ENCODE measurements around the gene ERV3-1.

DNA sequence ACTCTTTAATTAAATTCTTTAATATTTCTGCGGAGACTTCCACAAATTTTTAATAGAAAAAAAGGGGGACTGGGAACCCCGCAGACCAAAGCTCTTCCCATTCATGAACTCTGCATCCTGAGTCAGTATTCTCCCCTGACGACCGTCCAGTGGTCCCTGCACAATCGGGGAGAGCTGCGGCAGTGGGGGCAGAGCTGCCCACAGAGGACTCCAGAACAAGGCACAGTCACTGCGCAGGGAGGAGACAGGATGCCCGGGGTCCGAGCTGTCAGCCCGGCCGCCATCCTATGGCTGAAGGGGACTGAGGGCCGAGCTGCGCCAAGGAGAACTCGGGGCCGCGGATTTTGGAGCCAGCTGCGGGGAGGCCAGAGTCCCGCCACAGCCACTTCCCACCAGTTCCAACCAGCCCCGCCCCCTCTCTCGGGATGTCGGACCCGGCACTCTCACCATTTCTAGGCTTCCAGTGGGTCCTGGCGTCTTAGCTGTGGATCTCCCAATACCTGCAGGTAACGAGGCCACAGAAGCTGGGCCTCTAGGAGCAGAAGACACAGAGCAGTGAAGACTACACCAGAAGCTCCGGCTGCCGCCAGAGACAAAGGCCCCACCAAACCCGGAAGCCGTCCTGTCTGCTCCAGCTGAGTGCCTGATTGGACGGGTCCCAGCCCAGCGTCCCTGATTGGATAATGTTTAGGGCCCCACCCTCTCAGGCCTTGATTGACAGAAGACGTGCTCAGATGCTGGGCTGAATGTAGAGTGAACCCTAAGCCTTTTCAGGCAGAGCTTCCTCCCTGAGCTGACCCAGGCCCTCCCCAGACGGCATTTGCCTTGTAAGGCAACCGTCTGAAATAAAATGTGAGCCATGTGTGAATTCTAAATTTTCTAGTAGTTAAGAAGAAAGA, at the start of gene ERV3-1:
- TF ChIP-seq, protein P1, sequence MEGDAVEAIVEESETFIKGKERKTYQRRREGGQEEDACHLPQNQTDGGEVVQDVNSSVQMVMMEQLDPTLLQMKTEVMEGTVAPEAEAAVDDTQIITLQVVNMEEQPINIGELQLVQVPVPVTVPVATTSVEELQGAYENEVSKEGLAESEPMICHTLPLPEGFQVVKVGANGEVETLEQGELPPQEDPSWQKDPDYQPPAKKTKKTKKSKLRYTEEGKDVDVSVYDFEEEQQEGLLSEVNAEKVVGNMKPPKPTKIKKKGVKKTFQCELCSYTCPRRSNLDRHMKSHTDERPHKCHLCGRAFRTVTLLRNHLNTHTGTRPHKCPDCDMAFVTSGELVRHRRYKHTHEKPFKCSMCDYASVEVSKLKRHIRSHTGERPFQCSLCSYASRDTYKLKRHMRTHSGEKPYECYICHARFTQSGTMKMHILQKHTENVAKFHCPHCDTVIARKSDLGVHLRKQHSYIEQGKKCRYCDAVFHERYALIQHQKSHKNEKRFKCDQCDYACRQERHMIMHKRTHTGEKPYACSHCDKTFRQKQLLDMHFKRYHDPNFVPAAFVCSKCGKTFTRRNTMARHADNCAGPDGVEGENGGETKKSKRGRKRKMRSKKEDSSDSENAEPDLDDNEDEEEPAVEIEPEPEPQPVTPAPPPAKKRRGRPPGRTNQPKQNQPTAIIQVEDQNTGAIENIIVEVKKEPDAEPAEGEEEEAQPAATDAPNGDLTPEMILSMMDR (IDR thresholded peaks at IDR 0.05) = no peak
- peak; percentile 61 for TF ChIP-seq POLR2A (IDR thresholded peaks at IDR 0.05)

All from testis (tissue), 2 donors.